ENCODE measurements around the gene ABHD14A. TPM values are rescaled to one million over a fixed set of nuclear protein-coding genes. Genes with fewer than 3 reads are reported as not detected.
A peak's percentile ranks its signal among the peaks of the same experiment; 100 is the strongest.

The ABHD14A gene
- total RNA-seq, 1 donor, result 18.8 TPM

DNA sequence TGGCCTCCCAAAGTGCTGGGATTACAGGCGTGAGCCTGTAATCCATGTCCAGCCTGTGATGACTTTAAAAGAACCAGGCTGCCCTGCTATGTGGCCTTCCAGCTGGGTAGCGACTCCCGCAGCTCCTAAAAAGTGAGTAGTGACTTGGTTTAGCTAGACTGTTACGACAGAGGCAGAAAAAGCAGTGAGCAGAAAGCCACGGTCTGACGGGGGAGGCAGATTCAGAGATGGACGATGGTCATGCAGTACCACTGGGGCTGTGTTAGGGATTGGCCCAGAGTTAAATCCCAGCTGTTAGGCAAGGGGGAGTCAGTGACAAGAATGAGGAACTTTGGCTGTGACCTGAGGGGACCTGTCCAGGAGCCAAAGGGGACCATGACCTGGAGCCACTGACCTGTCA, 23.9 kb downstream of the ABHD14A start:
- H3K27ac ChIP-seq (ENCODE audit: low read depth, low read length), result no peak overlapping the region
- peaks cover 5% of the 10 kb centered on the region for H3K27me3 ChIP-seq (ENCODE audit: insufficient read depth, low read length)
- TF ChIP-seq CTCF (IDR thresholded peaks at IDR 0.05; ENCODE audit: extremely low read depth, low read depth, low read length), result no peak
- peaks cover 14% of the 10 kb centered on the region for H3K36me3 ChIP-seq (ENCODE audit: insufficient read depth, low read length)
- H3K79me2 ChIP-seq (ENCODE audit: insufficient read depth, low read length), result peaks cover 19% of the 10 kb centered on the region
- H3K9me3 ChIP-seq (ENCODE audit: low read depth, low read length), result no peaks in the 10 kb centered on the region
- no peak overlapping the region for H2AFZ ChIP-seq (ENCODE audit: low read length)
- H3K4me1 ChIP-seq (ENCODE audit: insufficient read depth, low read length), result peaks cover 12% of the 10 kb centered on the region
- no peak overlapping the region for H3K4me3 ChIP-seq (ENCODE audit: insufficient read depth, low read length)
- H3K4me2 ChIP-seq (ENCODE audit: insufficient read depth, low read length), result no peak overlapping the region
- H4K20me1 ChIP-seq (ENCODE audit: insufficient read depth, low read length), result peaks cover 13% of the 10 kb centered on the region
- no peak for DNase-seq (ENCODE audit: insufficient read length, low spot score, missing footprints)

DNA sequence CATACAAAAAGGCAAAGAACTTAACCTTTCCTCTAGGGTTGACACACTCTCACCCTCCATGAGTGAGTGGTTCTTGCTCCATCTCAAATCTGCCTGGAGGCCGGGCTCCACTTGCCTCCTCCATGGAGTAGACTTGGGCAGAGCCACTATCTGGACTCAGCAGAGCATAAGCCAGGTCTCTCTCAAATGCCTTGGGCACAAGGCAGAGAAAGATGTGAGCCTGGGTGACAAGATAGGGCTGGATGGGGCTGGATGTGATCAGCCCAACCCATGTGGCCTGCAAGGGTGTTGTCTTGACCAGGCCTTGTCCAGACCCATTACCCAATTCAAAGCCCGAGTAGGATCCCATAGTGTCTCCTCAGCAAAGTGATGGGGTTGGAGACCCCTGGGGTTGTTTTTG, 25.0 kb downstream of the ABHD14A start:
- H3K4me3 ChIP-seq (ENCODE audit: insufficient read depth, low read length), result no peak overlapping the region
- H2AFZ ChIP-seq (ENCODE audit: low read length), result no peak overlapping the region
- no peak for DNase-seq (ENCODE audit: insufficient read length, low spot score, missing footprints)
- no peak for TF ChIP-seq CTCF (IDR thresholded peaks at IDR 0.05; ENCODE audit: extremely low read depth, low read depth, low read length)
- H3K79me2 ChIP-seq (ENCODE audit: insufficient read depth, low read length), result peaks cover 9% of the 10 kb centered on the region
- peaks cover 2% of the 10 kb centered on the region for H3K4me1 ChIP-seq (ENCODE audit: insufficient read depth, low read length)
- H3K27me3 ChIP-seq (ENCODE audit: insufficient read depth, low read length), result peaks cover 5% of the 10 kb centered on the region
- H4K20me1 ChIP-seq (ENCODE audit: insufficient read depth, low read length), result peaks cover 6% of the 10 kb centered on the region
- no peak overlapping the region for H3K4me2 ChIP-seq (ENCODE audit: insufficient read depth, low read length)
- H3K36me3 ChIP-seq (ENCODE audit: insufficient read depth, low read length), result peaks cover 4% of the 10 kb centered on the region
- H3K27ac ChIP-seq (ENCODE audit: low read depth, low read length), result no peak overlapping the region
- no peaks in the 10 kb centered on the region for H3K9me3 ChIP-seq (ENCODE audit: low read depth, low read length)

GRCh38 chr3:52001443-52001974, 26.6 kb downstream of the ABHD14A start:
- Histone ChIP-seq H3K36me3 (ENCODE audit: insufficient read depth, low read length) (no peaks in the 10 kb centered on the region), H3K79me2 (ENCODE audit: insufficient read depth, low read length) (no peaks in the 10 kb centered on the region), H3K4me1 (ENCODE audit: insufficient read depth, low read length) (peaks cover 14% of the 10 kb centered on the region), H3K27me3 (ENCODE audit: insufficient read depth, low read length) (peaks cover 5% of the 10 kb centered on the region), H3K4me2 (ENCODE audit: insufficient read depth, low read length) (no peak overlapping the region), H2AFZ (ENCODE audit: low read length) (no peak overlapping the region), H3K9me3 (ENCODE audit: low read depth, low read length) (no peaks in the 10 kb centered on the region), H4K20me1 (ENCODE audit: insufficient read depth, low read length) (no peaks in the 10 kb centered on the region), H3K27ac (ENCODE audit: low read depth, low read length) (no peak overlapping the region), H3K4me3 (ENCODE audit: insufficient read depth, low read length) (no peak overlapping the region)
- TF ChIP-seq CTCF (IDR thresholded peaks at IDR 0.05; ENCODE audit: extremely low read depth, low read depth, low read length), result peak; percentile 80
- DNase-seq (ENCODE audit: insufficient read length, low spot score, missing footprints), result peak; percentile 97

- H3K36me3 ChIP-seq (ENCODE audit: insufficient read depth, low read length), result no peaks in the 10 kb centered on the region
- no peaks in the 10 kb centered on the region for H3K9me3 ChIP-seq (ENCODE audit: low read depth, low read length)
- H3K27me3 ChIP-seq (ENCODE audit: insufficient read depth, low read length), result no peaks in the 10 kb centered on the region
- H3K4me1 ChIP-seq (ENCODE audit: insufficient read depth, low read length), result peaks cover 14% of the 10 kb centered on the region
- DNase-seq (ENCODE audit: insufficient read length, low spot score, missing footprints), result no peak
- no peak overlapping the region for H3K4me2 ChIP-seq (ENCODE audit: insufficient read depth, low read length)
- no peak for TF ChIP-seq CTCF (IDR thresholded peaks at IDR 0.05; ENCODE audit: extremely low read depth, low read depth, low read length)
- H3K4me3 ChIP-seq (ENCODE audit: insufficient read depth, low read length), result no peak overlapping the region
- no peak overlapping the region for H3K27ac ChIP-seq (ENCODE audit: low read depth, low read length)
- H3K79me2 ChIP-seq (ENCODE audit: insufficient read depth, low read length), result no peaks in the 10 kb centered on the region
- no peaks in the 10 kb centered on the region for H4K20me1 ChIP-seq (ENCODE audit: insufficient read depth, low read length)
- no peak overlapping the region for H2AFZ ChIP-seq (ENCODE audit: low read length)
These were observed 27.9 kb downstream of the ABHD14A start for GRCh38 chr3:52002748-52003147.
